ENCODE results near the gene KCTD13. TPM values are rescaled to one million over a fixed set of nuclear protein-coding genes. Genes with fewer than 3 reads are reported as not detected.
"Not testable (repeated sequence)": the region's sequence is repeated elsewhere in the genome, so short reads cannot be mapped to it uniquely, and the experiment has no call there.

The KCTD13 gene
- total RNA-seq, 2 donors from 2014 or later, result 31.9 to 36.0 TPM

- H3K27me3 Mint-ChIP-seq, result no peaks in the 10 kb centered on the region
- peaks cover 76% of the 10 kb centered on the region for H3K36me3 Mint-ChIP-seq (ENCODE audit: low read depth)
- no peaks in the 10 kb centered on the region for H3K9me3 Mint-ChIP-seq
- no peak for ATAC-seq (replicated peaks)
- H3K4me3 Mint-ChIP-seq, result no peak overlapping the region
- H3K4me1 Mint-ChIP-seq, result peaks cover 14% of the 10 kb centered on the region
- H3K27ac Mint-ChIP-seq, result peak overlapping the region; percentile 28
These were observed 3.7 kb downstream of the KCTD13 start for GRCh38 chr16:29922326-29922725.

- H3K4me1 Mint-ChIP-seq, result peaks cover 7% of the 10 kb centered on the region
- no peak for ATAC-seq (replicated peaks)
- no peak overlapping the region for H3K4me3 Mint-ChIP-seq
- H3K27ac Mint-ChIP-seq, result no peak overlapping the region
- H3K9me3 Mint-ChIP-seq, result no peaks in the 10 kb centered on the region
- H3K36me3 Mint-ChIP-seq (ENCODE audit: low read depth), result peaks cover 88% of the 10 kb centered on the region
- H3K27me3 Mint-ChIP-seq, result no peaks in the 10 kb centered on the region
These were observed 5.0 kb downstream of the KCTD13 start for GRCh38 chr16:29921034-29921385.

GRCh38 chr16:29920288-29921033 lies 5.6 kb downstream of the KCTD13 start:
- Mint-ChIP-seq H3K27ac (no peak overlapping the region), H3K4me3 (no peak overlapping the region), H3K4me1 (peaks cover 7% of the 10 kb centered on the region), H3K36me3 (ENCODE audit: low read depth) (peaks cover 92% of the 10 kb centered on the region), H3K27me3 (no peaks in the 10 kb centered on the region), H3K9me3 (no peaks in the 10 kb centered on the region)
- ATAC-seq (replicated peaks), result no peak

GRCh38 chr16:29916979-29917378 lies 9.0 kb downstream of the KCTD13 start:
- Mint-ChIP-seq H3K4me3 (no peak overlapping the region), H3K4me1 (no peaks in the 10 kb centered on the region), H3K9me3 (no peaks in the 10 kb centered on the region), H3K36me3 (ENCODE audit: low read depth) (peaks cover 84% of the 10 kb centered on the region), H3K27me3 (no peaks in the 10 kb centered on the region), H3K27ac (no peak overlapping the region)
- no peak for ATAC-seq (replicated peaks)

- Mint-ChIP-seq H3K9me3 (no peaks in the 10 kb centered on the region), H3K27ac (no peak overlapping the region), H3K4me3 (no peak overlapping the region), H3K36me3 (ENCODE audit: low read depth) (peaks cover 71% of the 10 kb centered on the region), H3K27me3 (no peaks in the 10 kb centered on the region), H3K4me1 (no peaks in the 10 kb centered on the region)
- ATAC-seq (replicated peaks), result no peak
These were observed 10.3 kb downstream of the KCTD13 start for GRCh38 chr16:29915590-29916247.

GRCh38 chr16:29913514-29913913 lies 12.5 kb downstream of the KCTD13 start:
- no peaks in the 10 kb centered on the region for H3K4me1 Mint-ChIP-seq
- no peak overlapping the region for H3K27ac Mint-ChIP-seq
- H3K9me3 Mint-ChIP-seq, result no peaks in the 10 kb centered on the region
- H3K27me3 Mint-ChIP-seq, result no peaks in the 10 kb centered on the region
- peaks cover 51% of the 10 kb centered on the region for H3K36me3 Mint-ChIP-seq (ENCODE audit: low read depth)
- no peak overlapping the region for H3K4me3 Mint-ChIP-seq
- ATAC-seq (replicated peaks), result no peak

GRCh38 chr16:29912087-29912486 lies 13.9 kb downstream of the KCTD13 start:
- H3K9me3 Mint-ChIP-seq, result no peaks in the 10 kb centered on the region
- no peak overlapping the region for H3K4me3 Mint-ChIP-seq
- H3K36me3 Mint-ChIP-seq (ENCODE audit: low read depth), result peaks cover 43% of the 10 kb centered on the region
- no peak for ATAC-seq (replicated peaks)
- H3K27me3 Mint-ChIP-seq, result no peaks in the 10 kb centered on the region
- H3K27ac Mint-ChIP-seq, result peak overlapping the region; percentile 70
- H3K4me1 Mint-ChIP-seq, result no peaks in the 10 kb centered on the region

- Mint-ChIP-seq H3K27ac (no peak overlapping the region), H3K4me1 (no peaks in the 10 kb centered on the region), H3K4me3 (no peak overlapping the region), H3K36me3 (ENCODE audit: low read depth) (peaks cover 38% of the 10 kb centered on the region), H3K9me3 (no peaks in the 10 kb centered on the region), H3K27me3 (no peaks in the 10 kb centered on the region)
- ATAC-seq (replicated peaks), result no peak
These were observed 14.4 kb downstream of the KCTD13 start for GRCh38 chr16:29911676-29912010.

- Mint-ChIP-seq H3K9me3 (no peaks in the 10 kb centered on the region), H3K4me1 (no peaks in the 10 kb centered on the region), H3K27ac (no peak overlapping the region), H3K36me3 (ENCODE audit: low read depth) (peaks cover 32% of the 10 kb centered on the region), H3K4me3 (no peak overlapping the region), H3K27me3 (no peaks in the 10 kb centered on the region)
- no peak for ATAC-seq (replicated peaks)
These were observed 15.0 kb downstream of the KCTD13 start for GRCh38 chr16:29910819-29911675.

GRCh38 chr16:29909851-29910250 lies 16.2 kb downstream of the KCTD13 start:
- H3K36me3 Mint-ChIP-seq (ENCODE audit: low read depth), result peaks cover 20% of the 10 kb centered on the region
- not testable (repeated sequence) for ATAC-seq (replicated peaks); H3K4me3 Mint-ChIP-seq; H3K27ac Mint-ChIP-seq; H3K9me3 Mint-ChIP-seq; H3K4me1 Mint-ChIP-seq; H3K27me3 Mint-ChIP-seq

GRCh38 chr16:29909391-29909790 lies 16.6 kb downstream of the KCTD13 start:
- H3K27me3 Mint-ChIP-seq, result no peaks in the 10 kb centered on the region
- no peak for ATAC-seq (replicated peaks)
- no peak overlapping the region for H3K27ac Mint-ChIP-seq
- H3K36me3 Mint-ChIP-seq (ENCODE audit: low read depth), result peaks cover 16% of the 10 kb centered on the region
- H3K9me3 Mint-ChIP-seq, result no peaks in the 10 kb centered on the region
- no peaks in the 10 kb centered on the region for H3K4me1 Mint-ChIP-seq
- H3K4me3 Mint-ChIP-seq, result no peak overlapping the region

- peaks cover 10% of the 10 kb centered on the region for H3K36me3 Mint-ChIP-seq (ENCODE audit: low read depth)
- no peaks in the 10 kb centered on the region for H3K9me3 Mint-ChIP-seq
- H3K4me3 Mint-ChIP-seq, result no peak overlapping the region
- peaks cover under 1% of the 10 kb centered on the region for H3K4me1 Mint-ChIP-seq
- no peaks in the 10 kb centered on the region for H3K27me3 Mint-ChIP-seq
- H3K27ac Mint-ChIP-seq, result no peak overlapping the region
- ATAC-seq (replicated peaks), result no peak
These were observed 17.3 kb downstream of the KCTD13 start for GRCh38 chr16:29908719-29909220.

GRCh38 chr16:29907973-29908372 lies 18.1 kb downstream of the KCTD13 start:
- H3K9me3 Mint-ChIP-seq, result no peaks in the 10 kb centered on the region
- ATAC-seq (replicated peaks), result no peak
- peaks cover 5% of the 10 kb centered on the region for H3K4me1 Mint-ChIP-seq
- peak overlapping the region; percentile 24 for H3K27ac Mint-ChIP-seq
- H3K27me3 Mint-ChIP-seq, result no peaks in the 10 kb centered on the region
- H3K36me3 Mint-ChIP-seq (ENCODE audit: low read depth), result peaks cover 2% of the 10 kb centered on the region
- H3K4me3 Mint-ChIP-seq, result no peak overlapping the region

GRCh38 chr16:29906520-29907244 lies 19.3 kb downstream of the KCTD13 start:
- peaks cover 5% of the 10 kb centered on the region for H3K4me1 Mint-ChIP-seq

More at GRCh38 chr16:29906520-29907244, 19.3 kb downstream of the KCTD13 start:
- Mint-ChIP-seq H3K36me3 (ENCODE audit: low read depth) (no peaks in the 10 kb centered on the region), H3K9me3 (no peaks in the 10 kb centered on the region), H3K27me3 (no peaks in the 10 kb centered on the region), H3K4me3 (no peak overlapping the region), H3K27ac (no peak overlapping the region)
- no peak for ATAC-seq (replicated peaks)
